HepG2 (cell line): ENCODE measurements around the gene DPM2.

ENCODE experiments used
- GABPA ChIP-seq, 2 experiments: IDR thresholded peaks; 2 replicates each; pipeline ENCODE4 v1.6.1; 2011 to 2016; ENCODE audit warnings: low read depth in 2 of 2, low read length in 1 of 2, missing biosample characterization in 1 of 2, missing genetic modification characterization in 1 of 2
- KDM1A ChIP-seq: IDR thresholded peaks from 2 replicates; pipeline ENCODE4 v1.6.1; 2016; ENCODE audit warnings: missing compliant biosample characterization
- MAFG ChIP-seq: sonication (generic); formaldehyde crosslinking; IDR thresholded peaks from 2 replicates; pipeline ENCODE4 v1.5.1; 2020; ENCODE audit warnings: mild to moderate bottlenecking, missing genetic modification reagents
- MAZ ChIP-seq, 2 experiments: sonication (generic) in 1 of 2; formaldehyde crosslinking in 1 of 2; IDR thresholded peaks; 2 replicates each; pipeline versions ENCODE4 v1.5.0 to v1.6.1; 2012 to 2020; ENCODE audit warnings: low read depth in 2 of 2, mild to moderate bottlenecking in 2 of 2, borderline replicate concordance in 1 of 2, improper control_type of control experiment in 1 of 2, low read length in 1 of 2, missing genetic modification reagents in 1 of 2, moderate library complexity in 1 of 2
- POLR2AphosphoS5 ChIP-seq: IDR thresholded peaks from 2 replicates; pipeline ENCODE4 v1.6.1; 2012; ENCODE audit warnings: low read depth, low read length
- PRPF4 ChIP-seq: fragments of 200-400 bp; formaldehyde crosslinking; IDR thresholded peaks from 2 replicates; pipeline ENCODE4 v1.6.1; 2016; ENCODE audit warnings: low read length, low read depth; ENCODE audit not compliant: poor library complexity, severe bottlenecking
- ZKSCAN1 ChIP-seq: fragments of 150-350 bp; IDR thresholded peaks from 2 replicates; pipeline ENCODE4 v1.6.1; 2014; ENCODE audit warnings: low read length
- ZNF225 ChIP-seq: sonication (generic); formaldehyde crosslinking; IDR thresholded peaks from 2 replicates; pipeline ENCODE4 v1.4.0; 2020; ENCODE audit warnings: mild to moderate bottlenecking, missing genetic modification reagents
- TF ChIP-seq, protein P1 (sequence below): sonication (generic); formaldehyde crosslinking; IDR thresholded peaks from 2 replicates; pipeline ENCODE4 v1.5.0; 2020; ENCODE audit warnings: mild to moderate bottlenecking, missing genetic modification reagents, moderate library complexity
- TF ChIP-seq, protein P2 (sequence below): sonication (generic); formaldehyde crosslinking; IDR thresholded peaks from 2 replicates; pipeline ENCODE4 v1.4.0; 2020; ENCODE audit warnings: mild to moderate bottlenecking, missing genetic modification reagents
- TF ChIP-seq, protein P3 (sequence below): sonication (generic); formaldehyde crosslinking; IDR thresholded peaks from 2 replicates; pipeline ENCODE4 v1.4.0; 2020; ENCODE audit warnings: missing genetic modification reagents, borderline replicate concordance
- TF ChIP-seq, protein P4 (sequence below): sonication (generic); formaldehyde crosslinking; IDR thresholded peaks from 2 replicates; pipeline ENCODE4 v1.8.0; 2022; ENCODE audit warnings: low read depth, missing genetic modification reagents

DNA sequence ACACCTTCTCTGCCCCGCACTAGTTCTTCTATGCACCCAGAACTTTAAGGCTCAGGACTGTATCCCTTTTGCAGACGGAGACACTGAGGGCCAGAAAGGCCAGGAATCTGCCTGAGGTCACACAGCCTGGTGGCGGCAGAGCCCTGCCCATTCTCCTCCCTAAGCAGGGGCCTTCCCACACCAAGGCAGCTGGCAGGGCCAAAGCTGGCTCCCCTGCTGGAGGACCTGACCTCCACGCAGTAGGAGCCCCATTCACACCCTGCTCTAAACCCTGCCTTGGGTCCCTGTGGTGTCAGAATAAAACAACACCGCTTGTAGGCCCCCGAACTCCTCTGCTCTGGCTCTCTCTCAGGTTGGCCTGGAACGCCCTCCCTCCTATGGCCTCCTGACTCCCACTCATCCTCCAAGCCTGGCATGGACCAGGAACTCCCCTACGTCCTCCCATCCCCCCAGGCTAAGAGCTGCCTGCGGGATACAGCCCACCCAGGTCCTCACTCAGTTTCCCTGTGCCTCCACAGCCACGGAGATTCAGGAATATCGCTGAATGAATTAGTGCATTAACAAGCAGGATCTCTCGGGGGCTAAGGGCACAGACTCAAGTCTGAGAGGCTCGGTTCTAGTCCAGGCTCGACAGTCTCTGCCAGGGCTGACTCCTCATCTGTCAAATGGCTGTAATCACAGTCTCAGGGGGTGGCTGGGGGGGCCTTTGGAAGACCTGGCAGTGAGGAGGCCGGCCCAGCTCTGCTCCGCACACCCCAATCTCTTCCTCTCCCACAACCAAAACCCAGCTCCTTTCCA is 41.1 kb downstream of the DPM2 start:
- no peak for TF ChIP-seq PRPF4
- TF ChIP-seq, protein P1, sequence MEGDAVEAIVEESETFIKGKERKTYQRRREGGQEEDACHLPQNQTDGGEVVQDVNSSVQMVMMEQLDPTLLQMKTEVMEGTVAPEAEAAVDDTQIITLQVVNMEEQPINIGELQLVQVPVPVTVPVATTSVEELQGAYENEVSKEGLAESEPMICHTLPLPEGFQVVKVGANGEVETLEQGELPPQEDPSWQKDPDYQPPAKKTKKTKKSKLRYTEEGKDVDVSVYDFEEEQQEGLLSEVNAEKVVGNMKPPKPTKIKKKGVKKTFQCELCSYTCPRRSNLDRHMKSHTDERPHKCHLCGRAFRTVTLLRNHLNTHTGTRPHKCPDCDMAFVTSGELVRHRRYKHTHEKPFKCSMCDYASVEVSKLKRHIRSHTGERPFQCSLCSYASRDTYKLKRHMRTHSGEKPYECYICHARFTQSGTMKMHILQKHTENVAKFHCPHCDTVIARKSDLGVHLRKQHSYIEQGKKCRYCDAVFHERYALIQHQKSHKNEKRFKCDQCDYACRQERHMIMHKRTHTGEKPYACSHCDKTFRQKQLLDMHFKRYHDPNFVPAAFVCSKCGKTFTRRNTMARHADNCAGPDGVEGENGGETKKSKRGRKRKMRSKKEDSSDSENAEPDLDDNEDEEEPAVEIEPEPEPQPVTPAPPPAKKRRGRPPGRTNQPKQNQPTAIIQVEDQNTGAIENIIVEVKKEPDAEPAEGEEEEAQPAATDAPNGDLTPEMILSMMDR: no peak
- no peak for TF ChIP-seq ZKSCAN1
- no peak for TF ChIP-seq KDM1A (CRISPR knock-in tag)
- TF ChIP-seq, protein P2, sequence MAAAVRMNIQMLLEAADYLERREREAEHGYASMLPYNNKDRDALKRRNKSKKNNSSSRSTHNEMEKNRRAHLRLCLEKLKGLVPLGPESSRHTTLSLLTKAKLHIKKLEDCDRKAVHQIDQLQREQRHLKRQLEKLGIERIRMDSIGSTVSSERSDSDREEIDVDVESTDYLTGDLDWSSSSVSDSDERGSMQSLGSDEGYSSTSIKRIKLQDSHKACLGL: no peak
- TF ChIP-seq MAZ (IDR thresholded peaks at IDR 0.05; ENCODE audit: borderline replicate concordance, low read depth, low read length): no peak
- TF ChIP-seq MAZ (CRISPR knock-in tag; IDR thresholded peaks at IDR 0.05; ENCODE audit: low read depth): no peak
- TF ChIP-seq MAFG (CRISPR knock-in tag): no peak
- TF ChIP-seq, protein P3, sequence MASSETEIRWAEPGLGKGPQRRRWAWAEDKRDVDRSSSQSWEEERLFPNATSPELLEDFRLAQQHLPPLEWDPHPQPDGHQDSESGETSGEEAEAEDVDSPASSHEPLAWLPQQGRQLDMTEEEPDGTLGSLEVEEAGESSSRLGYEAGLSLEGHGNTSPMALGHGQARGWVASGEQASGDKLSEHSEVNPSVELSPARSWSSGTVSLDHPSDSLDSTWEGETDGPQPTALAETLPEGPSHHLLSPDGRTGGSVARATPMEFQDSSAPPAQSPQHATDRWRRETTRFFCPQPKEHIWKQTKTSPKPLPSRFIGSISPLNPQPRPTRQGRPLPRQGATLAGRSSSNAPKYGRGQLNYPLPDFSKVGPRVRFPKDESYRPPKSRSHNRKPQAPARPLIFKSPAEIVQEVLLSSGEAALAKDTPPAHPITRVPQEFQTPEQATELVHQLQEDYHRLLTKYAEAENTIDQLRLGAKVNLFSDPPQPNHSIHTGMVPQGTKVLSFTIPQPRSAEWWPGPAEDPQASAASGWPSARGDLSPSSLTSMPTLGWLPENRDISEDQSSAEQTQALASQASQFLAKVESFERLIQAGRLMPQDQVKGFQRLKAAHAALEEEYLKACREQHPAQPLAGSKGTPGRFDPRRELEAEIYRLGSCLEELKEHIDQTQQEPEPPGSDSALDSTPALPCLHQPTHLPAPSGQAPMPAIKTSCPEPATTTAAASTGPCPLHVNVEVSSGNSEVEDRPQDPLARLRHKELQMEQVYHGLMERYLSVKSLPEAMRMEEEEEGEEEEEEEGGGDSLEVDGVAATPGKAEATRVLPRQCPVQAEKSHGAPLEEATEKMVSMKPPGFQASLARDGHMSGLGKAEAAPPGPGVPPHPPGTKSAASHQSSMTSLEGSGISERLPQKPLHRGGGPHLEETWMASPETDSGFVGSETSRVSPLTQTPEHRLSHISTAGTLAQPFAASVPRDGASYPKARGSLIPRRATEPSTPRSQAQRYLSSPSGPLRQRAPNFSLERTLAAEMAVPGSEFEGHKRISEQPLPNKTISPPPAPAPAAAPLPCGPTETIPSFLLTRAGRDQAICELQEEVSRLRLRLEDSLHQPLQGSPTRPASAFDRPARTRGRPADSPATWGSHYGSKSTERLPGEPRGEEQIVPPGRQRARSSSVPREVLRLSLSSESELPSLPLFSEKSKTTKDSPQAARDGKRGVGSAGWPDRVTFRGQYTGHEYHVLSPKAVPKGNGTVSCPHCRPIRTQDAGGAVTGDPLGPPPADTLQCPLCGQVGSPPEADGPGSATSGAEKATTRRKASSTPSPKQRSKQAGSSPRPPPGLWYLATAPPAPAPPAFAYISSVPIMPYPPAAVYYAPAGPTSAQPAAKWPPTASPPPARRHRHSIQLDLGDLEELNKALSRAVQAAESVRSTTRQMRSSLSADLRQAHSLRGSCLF (CRISPR knock-in tag): no peak
- TF ChIP-seq, protein P4, sequence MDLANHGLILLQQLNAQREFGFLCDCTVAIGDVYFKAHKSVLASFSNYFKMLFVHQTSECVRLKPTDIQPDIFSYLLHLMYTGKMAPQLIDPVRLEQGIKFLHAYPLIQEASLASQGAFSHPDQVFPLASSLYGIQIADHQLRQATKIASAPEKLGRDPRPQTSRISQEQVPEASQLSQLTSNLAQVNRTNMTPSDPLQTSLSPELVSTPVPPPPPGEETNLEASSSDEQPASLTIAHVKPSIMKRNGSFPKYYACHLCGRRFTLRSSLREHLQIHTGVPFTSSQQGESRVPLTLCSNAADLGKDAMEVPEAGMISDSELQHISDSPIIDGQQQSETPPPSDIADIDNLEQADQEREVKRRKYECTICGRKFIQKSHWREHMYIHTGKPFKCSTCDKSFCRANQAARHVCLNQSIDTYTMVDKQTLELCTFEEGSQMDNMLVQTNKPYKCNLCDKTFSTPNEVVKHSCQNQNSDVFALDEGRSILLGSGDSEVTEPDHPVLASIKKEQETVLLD (CRISPR knock-in tag): no peak
- TF ChIP-seq GABPA (IDR thresholded peaks at IDR 0.05; ENCODE audit: low read depth, low read length): no peak
- no peak for TF ChIP-seq GABPA (CRISPR knock-in tag; IDR thresholded peaks at IDR 0.05; ENCODE audit: low read depth)
- TF ChIP-seq ZNF225 (CRISPR knock-in tag): no peak
- TF ChIP-seq POLR2AphosphoS5: no peak
